Activated naive CD8-positive, alpha-beta T cell treated with anti-CD3 and anti-CD28 coated beads, Interleukin-2, amount 50 U/mL, for 24 hours (primary cell): Measurements from ENCODE around the gene FADS3.

Source experiments
- ATAC-seq: fragments of 150-1000 bp; cut with Tn5 transposase; one replicate; pipeline ENCODE4 v1.10.0; 2021
- DNase-seq: peaks from one replicate; pipeline ENCODE4 v3.0.0; 2021
- H3K27ac Mint-ChIP-seq: one replicate; pipeline ENCODE4 v1.8.0; 2021; ENCODE audit warnings: mild to moderate bottlenecking, mixed read lengths
- H3K27me3 Mint-ChIP-seq: one replicate; pipeline ENCODE4 v1.8.0; 2021; ENCODE audit warnings: mixed read lengths
- H3K36me3 Mint-ChIP-seq: one replicate; pipeline ENCODE4 v1.8.0; 2021; ENCODE audit warnings: low read depth, mixed read lengths
- H3K4me1 Mint-ChIP-seq: one replicate; pipeline ENCODE4 v1.8.0; 2021; ENCODE audit warnings: mixed read lengths
- H3K4me3 Mint-ChIP-seq: one replicate; pipeline ENCODE4 v1.8.0; 2021; ENCODE audit warnings: mild to moderate bottlenecking, moderate library complexity, mixed read lengths
- H3K9me3 Mint-ChIP-seq: one replicate; pipeline ENCODE4 v1.8.0; 2021; ENCODE audit warnings: mixed read lengths

FADS3 gene

DNA sequence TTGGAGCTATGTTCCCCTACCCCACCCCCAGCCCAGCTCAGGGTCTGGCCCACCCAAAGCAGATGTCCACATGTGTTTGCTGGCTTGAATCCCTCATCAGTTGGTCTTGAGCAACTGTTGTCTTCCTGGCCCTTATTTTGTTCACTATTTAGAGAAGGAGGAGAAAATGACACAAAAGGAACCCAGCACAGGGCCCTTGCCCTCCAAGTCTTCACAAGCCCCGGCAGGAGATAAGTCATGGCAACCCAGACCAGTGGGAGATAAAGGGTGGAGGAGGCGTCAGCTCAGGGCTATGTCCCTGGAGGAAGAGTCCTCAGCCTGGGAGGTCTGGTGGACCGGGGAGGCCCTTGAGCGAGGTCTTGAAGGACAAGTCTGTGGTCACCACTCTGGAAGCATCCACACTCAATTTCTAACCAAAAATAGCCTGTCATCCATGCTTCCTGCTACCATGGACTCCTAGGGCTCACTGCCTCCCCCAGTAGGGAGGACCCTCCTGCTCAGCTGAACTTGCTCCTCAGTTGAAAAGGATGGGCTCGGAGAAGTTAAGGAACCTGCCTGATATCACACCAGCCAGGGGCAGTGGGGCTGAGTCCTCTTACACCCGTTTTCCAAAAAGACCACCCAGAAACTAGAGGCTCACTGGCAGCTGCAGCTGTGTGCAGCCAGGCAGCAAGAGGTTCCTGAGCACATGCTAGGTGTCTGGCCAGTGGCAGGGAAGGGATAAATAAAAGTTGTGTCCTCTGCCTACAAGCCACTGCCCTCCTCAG is 27.8 kb upstream of the FADS3 start:
- peaks cover 1% of the 10 kb centered on the region for H3K4me1 Mint-ChIP-seq
- peaks cover 62% of the 10 kb centered on the region for H3K27me3 Mint-ChIP-seq
- H3K36me3 Mint-ChIP-seq = no peaks in the 10 kb centered on the region
- DNase-seq (no peak), ATAC-seq (no peak)
- H3K27ac Mint-ChIP-seq = no peak overlapping the region
- H3K4me3 Mint-ChIP-seq = no peak overlapping the region
- H3K9me3 Mint-ChIP-seq = no peaks in the 10 kb centered on the region

GRCh38 chr11:61918251-61918937 is 27.0 kb upstream of the FADS3 start:
- ATAC-seq = no peak
- no peak overlapping the region for H3K27ac Mint-ChIP-seq
- H3K4me1 Mint-ChIP-seq = peaks cover 1% of the 10 kb centered on the region
- peak overlapping the region; percentile 67 for H3K4me3 Mint-ChIP-seq
- no peak for DNase-seq
- H3K9me3 Mint-ChIP-seq = no peaks in the 10 kb centered on the region
- peaks cover 62% of the 10 kb centered on the region for H3K27me3 Mint-ChIP-seq
- no peaks in the 10 kb centered on the region for H3K36me3 Mint-ChIP-seq

- Mint-ChIP-seq H3K4me3 (peak within 1 kb of the TSS; percentile 67), H3K27ac (no peak within 1 kb of the TSS), H3K36me3 (no peaks in the 10 kb centered on the region), H3K4me1 (peaks cover 1% of the 10 kb centered on the region), H3K27me3 (peaks cover 63% of the 10 kb centered on the region), H3K9me3 (no peaks in the 10 kb centered on the region)
- peak; percentile 29 for ATAC-seq
- DNase-seq = no peak
Observed at GRCh38 chr11:61917334-61918109, 26.2 kb upstream of the FADS3 start, which contains the start of gene RAB3IL1. TSS of gene RAB3IL1 (minus strand) at chr11:61917566. CDS start at chr11:61917367, 199 bp downstream.

DNA sequence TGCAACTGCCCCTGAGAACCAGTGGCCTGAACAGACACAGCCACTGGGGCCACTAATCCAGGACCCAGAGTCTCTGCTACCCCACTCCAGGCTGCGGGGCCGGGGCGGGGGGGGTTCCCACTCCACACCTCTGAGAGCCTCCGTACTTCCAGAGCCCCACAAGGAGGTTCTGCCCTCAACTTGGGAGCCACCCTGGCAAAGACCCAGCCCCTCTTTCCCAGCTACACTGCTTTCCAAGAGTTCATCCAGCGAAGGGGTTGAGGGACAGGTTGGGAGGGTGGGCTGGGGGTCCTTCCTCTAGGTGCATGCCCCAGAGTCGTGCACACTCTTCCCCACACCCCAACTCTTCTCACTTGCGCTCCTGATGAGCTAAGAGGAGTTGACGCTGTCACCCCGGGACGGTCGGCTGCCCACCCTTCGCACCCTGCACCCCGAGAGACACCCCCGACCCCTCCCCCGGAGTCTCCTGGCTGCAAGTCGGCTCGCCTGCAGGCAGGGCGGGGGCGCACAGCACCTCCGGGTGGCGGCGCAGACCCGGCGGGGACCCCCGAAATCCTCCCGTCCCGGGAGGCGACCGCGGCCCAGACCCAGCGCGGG is 25.5 kb upstream of the FADS3 start:
- Mint-ChIP-seq H3K9me3 (no peaks in the 10 kb centered on the region), H3K4me1 (peaks cover 1% of the 10 kb centered on the region), H3K4me3 (no peak overlapping the region), H3K27ac (no peak overlapping the region), H3K27me3 (peaks cover 61% of the 10 kb centered on the region), H3K36me3 (no peaks in the 10 kb centered on the region)
- ATAC-seq (no peak), DNase-seq (no peak)

- no peaks in the 10 kb centered on the region for H3K36me3 Mint-ChIP-seq
- no peaks in the 10 kb centered on the region for H3K9me3 Mint-ChIP-seq
- ATAC-seq (no peak), DNase-seq (no peak)
- no peak overlapping the region for H3K27ac Mint-ChIP-seq
- peaks cover 1% of the 10 kb centered on the region for H3K4me1 Mint-ChIP-seq
- peaks cover 45% of the 10 kb centered on the region for H3K27me3 Mint-ChIP-seq
- no peak overlapping the region for H3K4me3 Mint-ChIP-seq
Observed at GRCh38 chr11:61914471-61915171, 23.3 kb upstream of the FADS3 start.

GRCh38 chr11:61913699-61914395 is 22.5 kb upstream of the FADS3 start:
- no peak overlapping the region for H3K4me3 Mint-ChIP-seq
- H3K27ac Mint-ChIP-seq = no peak overlapping the region
- peaks cover 1% of the 10 kb centered on the region for H3K4me1 Mint-ChIP-seq
- ATAC-seq (no peak), DNase-seq (no peak)
- peaks cover 38% of the 10 kb centered on the region for H3K27me3 Mint-ChIP-seq
- no peaks in the 10 kb centered on the region for H3K9me3 Mint-ChIP-seq
- H3K36me3 Mint-ChIP-seq = no peaks in the 10 kb centered on the region

DNA sequence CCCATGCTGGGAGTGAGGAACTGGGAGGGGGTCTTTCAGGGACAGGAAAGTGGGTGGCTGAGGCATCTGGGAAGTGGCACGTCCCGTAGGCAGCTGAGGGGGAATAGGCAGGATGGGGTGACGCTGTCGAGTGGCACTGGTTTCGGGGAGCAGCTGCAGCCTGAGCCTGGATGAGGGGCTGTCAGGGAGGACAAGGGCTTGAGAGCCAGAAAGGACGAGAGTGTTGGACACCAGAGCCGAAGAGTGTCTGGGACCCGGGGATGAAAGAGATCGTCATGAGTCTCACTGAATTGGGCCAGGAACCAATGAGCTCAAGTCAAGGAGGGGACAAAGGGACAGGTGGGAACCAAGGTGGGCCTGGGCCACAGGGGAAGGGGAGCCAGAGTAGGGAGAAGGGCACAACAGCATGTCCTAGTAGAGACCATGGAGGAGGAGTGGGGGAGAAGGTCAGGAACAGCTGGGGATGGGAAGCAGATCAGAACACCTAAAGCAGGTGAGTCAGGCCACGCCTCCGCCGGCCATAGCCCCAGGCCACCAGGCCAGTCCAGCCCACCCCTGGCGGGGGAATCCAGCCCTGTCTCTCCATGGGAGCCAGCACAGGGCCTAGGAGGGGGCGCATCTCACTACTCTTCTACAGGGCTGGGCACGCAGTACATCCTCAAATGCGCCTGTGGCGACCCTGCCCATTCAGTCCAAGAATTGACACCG is 21.8 kb upstream of the FADS3 start:
- Mint-ChIP-seq H3K27me3 (peaks cover 31% of the 10 kb centered on the region), H3K27ac (no peak overlapping the region), H3K4me3 (no peak overlapping the region), H3K9me3 (no peaks in the 10 kb centered on the region), H3K36me3 (no peaks in the 10 kb centered on the region), H3K4me1 (peaks cover 1% of the 10 kb centered on the region)
- ATAC-seq (no peak), DNase-seq (no peak)

DNA sequence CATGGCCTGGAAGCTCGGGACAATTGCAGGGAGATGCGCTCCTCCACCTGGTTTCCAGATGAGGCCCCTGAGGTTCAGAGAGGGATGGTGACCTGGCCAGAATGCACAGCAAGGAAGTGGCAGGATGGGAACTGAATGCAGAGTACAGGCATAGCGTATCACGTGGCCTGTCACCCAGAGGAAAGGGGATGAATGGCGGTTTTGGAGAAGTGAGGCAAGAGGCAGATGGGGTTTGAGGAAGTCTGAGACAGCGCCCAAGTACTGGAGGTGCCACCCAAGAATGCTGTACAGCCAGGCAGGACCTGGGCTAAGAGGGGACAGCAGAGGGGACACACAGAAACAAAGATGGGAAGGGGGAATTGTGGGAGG is 21.2 kb upstream of the FADS3 start:
- H3K27me3 Mint-ChIP-seq = peaks cover 24% of the 10 kb centered on the region
- H3K36me3 Mint-ChIP-seq = no peaks in the 10 kb centered on the region
- no peaks in the 10 kb centered on the region for H3K4me1 Mint-ChIP-seq
- no peaks in the 10 kb centered on the region for H3K9me3 Mint-ChIP-seq
- DNase-seq = no peak
- ATAC-seq = no peak
- H3K4me3 Mint-ChIP-seq = no peak overlapping the region
- H3K27ac Mint-ChIP-seq = no peak overlapping the region

- no peaks in the 10 kb centered on the region for H3K9me3 Mint-ChIP-seq
- no peak overlapping the region for H3K27ac Mint-ChIP-seq
- no peak overlapping the region for H3K4me3 Mint-ChIP-seq
- DNase-seq (no peak), ATAC-seq (no peak)
- H3K27me3 Mint-ChIP-seq = peaks cover 24% of the 10 kb centered on the region
- H3K4me1 Mint-ChIP-seq = no peaks in the 10 kb centered on the region
- H3K36me3 Mint-ChIP-seq = no peaks in the 10 kb centered on the region
Observed at GRCh38 chr11:61911701-61912529, 20.6 kb upstream of the FADS3 start.

- Mint-ChIP-seq H3K36me3 (no peaks in the 10 kb centered on the region), H3K4me1 (no peaks in the 10 kb centered on the region), H3K9me3 (no peaks in the 10 kb centered on the region), H3K27ac (no peak overlapping the region), H3K27me3 (peaks cover 18% of the 10 kb centered on the region), H3K4me3 (no peak overlapping the region)
- DNase-seq (no peak), ATAC-seq (no peak)
Observed at GRCh38 chr11:61911128-61911700, 19.9 kb upstream of the FADS3 start.

- Mint-ChIP-seq H3K27ac (no peak overlapping the region), H3K27me3 (peaks cover 14% of the 10 kb centered on the region), H3K4me1 (no peaks in the 10 kb centered on the region), H3K4me3 (no peak overlapping the region), H3K36me3 (no peaks in the 10 kb centered on the region), H3K9me3 (no peaks in the 10 kb centered on the region)
- ATAC-seq = no peak
- DNase-seq = no peak
Observed at GRCh38 chr11:61910187-61911127, 19.1 kb upstream of the FADS3 start.
